ENCODE measurements around the gene NAV3. TPM values are rescaled to one million over a fixed set of nuclear protein-coding genes. Genes with fewer than 3 reads are reported as not detected.

Gene NAV3
- total RNA-seq, 1 experiment from 2014 or later: 3.0 TPM

DNA sequence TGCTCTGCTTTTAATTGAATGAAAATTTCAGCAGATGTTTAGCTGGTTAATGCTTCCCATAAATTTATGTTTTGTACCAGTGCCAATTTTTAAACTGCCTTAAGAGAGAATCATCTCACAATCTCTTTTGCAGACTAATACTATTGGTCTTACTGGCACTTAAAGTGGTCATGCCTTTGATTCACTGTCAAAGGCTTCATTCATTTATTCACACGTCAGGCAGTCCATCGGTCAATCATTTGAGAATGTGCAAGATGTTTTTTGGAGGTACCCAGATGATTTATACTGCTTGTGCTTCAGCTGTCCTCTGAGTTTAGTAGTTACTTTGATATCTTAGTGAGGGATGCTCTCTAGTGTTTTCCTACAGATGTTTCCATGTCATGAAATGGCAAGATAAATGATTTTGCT is 83.4 kb downstream of the NAV3 start:
- H2BK20ac ChIP-seq (ENCODE audit: low read depth, low read length, poor library complexity, severe bottlenecking): no peak overlapping the region
- no CpG with 5 or more reads among the region's 2 CpGs for WGBS (ENCODE audit: extremely low coverage, insufficient read length, low lambda C conversion rate)
- Mint-ChIP-seq H3K36me3 (ENCODE audit: insufficient read depth in 1 of 3, low read depth in 3 of 3) (no peaks in the 10 kb centered on the region), H3K27ac (no peak overlapping the region; a peak in 1 of 7 replicates), H3K9me3 (no peaks in the 10 kb centered on the region), H3K4me3 (no peak overlapping the region), H3K27me3 (ENCODE audit: low read depth) (no peaks in the 10 kb centered on the region), H3K4me1 (peaks cover 0 to 3% of the 10 kb centered on the region in 2 experiments; a peak in 2 of 4 replicates)
- H2AFZ ChIP-seq (ENCODE audit: low read length): no peak overlapping the region
- no peak overlapping the region for H4K91ac ChIP-seq (ENCODE audit: insufficient read length, low read depth, low read length)
- H3K4me2 ChIP-seq (ENCODE audit: insufficient read depth, insufficient read length, low read length): no peak overlapping the region
- H3K79me2 ChIP-seq (ENCODE audit: insufficient read depth, low read length): no peaks in the 10 kb centered on the region
- H3K79me1 ChIP-seq (ENCODE audit: insufficient read depth, low read depth, low read length, poor library complexity, severe bottlenecking): no peaks in the 10 kb centered on the region
- H3K23me2 ChIP-seq (ENCODE audit: insufficient read length, low read depth, low read length, poor library complexity, severe bottlenecking): no peaks in the 10 kb centered on the region
- TF ChIP-seq, protein P1, sequence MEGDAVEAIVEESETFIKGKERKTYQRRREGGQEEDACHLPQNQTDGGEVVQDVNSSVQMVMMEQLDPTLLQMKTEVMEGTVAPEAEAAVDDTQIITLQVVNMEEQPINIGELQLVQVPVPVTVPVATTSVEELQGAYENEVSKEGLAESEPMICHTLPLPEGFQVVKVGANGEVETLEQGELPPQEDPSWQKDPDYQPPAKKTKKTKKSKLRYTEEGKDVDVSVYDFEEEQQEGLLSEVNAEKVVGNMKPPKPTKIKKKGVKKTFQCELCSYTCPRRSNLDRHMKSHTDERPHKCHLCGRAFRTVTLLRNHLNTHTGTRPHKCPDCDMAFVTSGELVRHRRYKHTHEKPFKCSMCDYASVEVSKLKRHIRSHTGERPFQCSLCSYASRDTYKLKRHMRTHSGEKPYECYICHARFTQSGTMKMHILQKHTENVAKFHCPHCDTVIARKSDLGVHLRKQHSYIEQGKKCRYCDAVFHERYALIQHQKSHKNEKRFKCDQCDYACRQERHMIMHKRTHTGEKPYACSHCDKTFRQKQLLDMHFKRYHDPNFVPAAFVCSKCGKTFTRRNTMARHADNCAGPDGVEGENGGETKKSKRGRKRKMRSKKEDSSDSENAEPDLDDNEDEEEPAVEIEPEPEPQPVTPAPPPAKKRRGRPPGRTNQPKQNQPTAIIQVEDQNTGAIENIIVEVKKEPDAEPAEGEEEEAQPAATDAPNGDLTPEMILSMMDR (conservative IDR thresholded peaks at IDR 0.05): no peak
- no peak overlapping the region for H2BK15ac ChIP-seq (ENCODE audit: low read depth, low read length)
- no peak overlapping the region for H3K23ac ChIP-seq (ENCODE audit: insufficient read length, low read depth, low read length)
- no peak overlapping the region for H3T11ph ChIP-seq (ENCODE audit: low read length)
- H3K9ac ChIP-seq (ENCODE audit: extremely low read depth, insufficient read length, low read length): no peak overlapping the region
- H2BK5ac ChIP-seq (ENCODE audit: insufficient read length, low read length): no peak overlapping the region
- no peaks in the 10 kb centered on the region for H3K9me3 ChIP-seq (ENCODE audit: control insufficient read depth, low read depth, low read length)
- no peak overlapping the region for H2BK120ac ChIP-seq (ENCODE audit: low read depth, low read length, poor library complexity, severe bottlenecking)
- H3K27ac ChIP-seq (ENCODE audit: insufficient read length, low read depth, low read length): no peak overlapping the region
- H4K20me1 ChIP-seq (ENCODE audit: control insufficient read depth, insufficient read depth, insufficient read length): no peaks in the 10 kb centered on the region
- no peak overlapping the region for H3K4ac ChIP-seq (ENCODE audit: low read depth, low read length)
- no peak overlapping the region for H3K56ac ChIP-seq (ENCODE audit: insufficient read length, low read depth, low read length)
- H2BK12ac ChIP-seq (ENCODE audit: insufficient read length, low read depth, low read length): no peak overlapping the region
- no peaks in the 10 kb centered on the region; the same call in 1 of the 2 replicates for H3K4me1 ChIP-seq (ENCODE audit: insufficient read depth, low read length)
- H2AK5ac ChIP-seq (ENCODE audit: insufficient read length, low read length): no peak overlapping the region
- H3K14ac ChIP-seq (ENCODE audit: insufficient read depth, low read length): no peak overlapping the region
- no peak overlapping the region for H4K5ac ChIP-seq (ENCODE audit: insufficient read length, low read depth, low read length)
- H3K18ac ChIP-seq (ENCODE audit: insufficient read length, low read depth, low read length): no peak overlapping the region
- no peaks in the 10 kb centered on the region for H3K27me3 ChIP-seq (ENCODE audit: insufficient read depth, low read length)
- no peak overlapping the region for H4K8ac ChIP-seq (replicated peaks; ENCODE audit: insufficient read length, low read depth, low read length)
- DNase-seq: no peak
